GM18909 (cell line): Measurements from ENCODE around the gene SPOCK1.

Experiments used
- ATAC-seq: cut with Tn5 transposase; IDR thresholded peaks from one replicate; pipeline ENCODE4 v1.9.1; 2021; ENCODE audit warnings: mild to moderate bottlenecking; ENCODE audit not compliant: unreplicated experiment, poor library complexity

The SPOCK1 gene

GRCh38 chr5:137310051-137310730, 188.9 kb downstream of the SPOCK1 start:
- no peak for ATAC-seq

- ATAC-seq = no peak
Measured at GRCh38 chr5:137309290-137309689, 189.8 kb downstream of the SPOCK1 start.

GRCh38 chr5:137308311-137308710, 190.8 kb downstream of the SPOCK1 start:
- no peak for ATAC-seq

- ATAC-seq = no peak
Measured at GRCh38 chr5:137306903-137307302, 192.2 kb downstream of the SPOCK1 start.

GRCh38 chr5:137305971-137306602, 193.0 kb downstream of the SPOCK1 start:
- ATAC-seq = no peak

GRCh38 chr5:137304226-137304874, 194.8 kb downstream of the SPOCK1 start:
- ATAC-seq = no peak

- ATAC-seq = no peak
Measured at GRCh38 chr5:137303509-137303908, 195.6 kb downstream of the SPOCK1 start.

- ATAC-seq = no peak
Measured at GRCh38 chr5:137300411-137301240, 198.5 kb downstream of the SPOCK1 start.

- ATAC-seq = no peak
Measured at GRCh38 chr5:137296213-137296781, 202.8 kb downstream of the SPOCK1 start.

- no peak for ATAC-seq
Measured at GRCh38 chr5:137294604-137295003, 204.5 kb downstream of the SPOCK1 start.

GRCh38 chr5:137292461-137293027, 206.6 kb downstream of the SPOCK1 start:
- no peak for ATAC-seq

- no peak for ATAC-seq
Measured at GRCh38 chr5:137291436-137291835, 207.7 kb downstream of the SPOCK1 start.

- no peak for ATAC-seq
Measured at GRCh38 chr5:137291031-137291430, 208.1 kb downstream of the SPOCK1 start.

GRCh38 chr5:137290373-137290772, 208.8 kb downstream of the SPOCK1 start:
- no peak for ATAC-seq

GRCh38 chr5:137289856-137290255, 209.3 kb downstream of the SPOCK1 start:
- ATAC-seq = no peak

- no peak for ATAC-seq
Measured at GRCh38 chr5:137287569-137287968, 211.6 kb downstream of the SPOCK1 start.

- ATAC-seq = no peak
Measured at GRCh38 chr5:137286025-137286610, 213.0 kb downstream of the SPOCK1 start.

GRCh38 chr5:137283801-137284200, 215.3 kb downstream of the SPOCK1 start:
- no peak for ATAC-seq

- ATAC-seq = no peak
Measured at GRCh38 chr5:137282216-137282615, 216.9 kb downstream of the SPOCK1 start.

GRCh38 chr5:137281201-137281600, 217.9 kb downstream of the SPOCK1 start:
- no peak for ATAC-seq
